ENCODE measurements around the gene ATP6V0A4.
"Not testable (repeated sequence)": the region's sequence is repeated elsewhere in the genome, so short reads cannot be mapped to it uniquely, and the experiment has no call there.

The ATP6V0A4 gene

DNA sequence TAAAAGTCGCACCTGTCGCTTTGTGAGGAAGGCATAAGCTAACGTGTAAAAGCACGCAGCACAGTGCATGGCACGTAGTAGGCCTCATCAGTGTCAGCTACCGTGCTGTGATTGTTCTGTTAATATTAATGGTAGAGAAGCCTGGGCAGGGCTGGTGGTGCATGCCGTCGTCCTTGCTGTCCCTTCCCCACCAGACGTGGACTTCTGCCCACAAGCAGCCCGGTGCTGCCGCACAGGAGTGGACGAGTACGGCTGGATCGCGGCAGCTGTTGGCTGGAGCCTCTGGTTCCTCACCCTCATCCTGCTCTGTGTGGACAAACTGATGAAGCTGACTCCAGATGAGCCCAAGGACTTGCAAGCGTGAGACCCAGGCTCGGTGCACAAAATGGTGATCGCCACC, 4.7 kb upstream of the ATP6V0A4 start:
- DNase-seq, result no peak

DNA sequence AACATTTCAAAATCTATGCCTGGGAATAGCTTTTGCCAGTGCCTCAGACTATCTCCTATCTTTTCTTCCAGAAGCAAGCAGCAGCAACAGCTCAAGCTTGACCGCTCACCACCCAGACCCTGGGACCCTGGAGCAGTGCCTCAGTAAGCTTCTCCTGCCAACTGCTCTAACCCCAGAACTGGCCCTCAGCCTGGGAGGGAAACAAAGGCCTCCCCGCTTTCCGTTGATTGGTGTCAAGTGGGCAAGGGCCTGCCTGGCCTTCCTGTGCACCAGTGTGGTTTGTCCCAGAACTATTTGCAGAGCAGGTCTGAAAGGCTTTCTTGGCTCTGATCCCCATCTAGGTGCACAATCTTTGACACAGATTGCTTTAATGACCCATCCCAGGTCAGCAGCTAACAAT, 3.3 kb upstream of the ATP6V0A4 start:
- no peak for DNase-seq

GRCh38 chr7:138799336-138800000, 1.5 kb upstream of the ATP6V0A4 start:
- no peak for DNase-seq

- no peak for DNase-seq
These were observed 840 bp upstream of the ATP6V0A4 start for GRCh38 chr7:138798836-138799235.

GRCh38 chr7:138797046-138797445, 950 bp downstream of the ATP6V0A4 start:
- not testable (repeated sequence) for DNase-seq

DNA sequence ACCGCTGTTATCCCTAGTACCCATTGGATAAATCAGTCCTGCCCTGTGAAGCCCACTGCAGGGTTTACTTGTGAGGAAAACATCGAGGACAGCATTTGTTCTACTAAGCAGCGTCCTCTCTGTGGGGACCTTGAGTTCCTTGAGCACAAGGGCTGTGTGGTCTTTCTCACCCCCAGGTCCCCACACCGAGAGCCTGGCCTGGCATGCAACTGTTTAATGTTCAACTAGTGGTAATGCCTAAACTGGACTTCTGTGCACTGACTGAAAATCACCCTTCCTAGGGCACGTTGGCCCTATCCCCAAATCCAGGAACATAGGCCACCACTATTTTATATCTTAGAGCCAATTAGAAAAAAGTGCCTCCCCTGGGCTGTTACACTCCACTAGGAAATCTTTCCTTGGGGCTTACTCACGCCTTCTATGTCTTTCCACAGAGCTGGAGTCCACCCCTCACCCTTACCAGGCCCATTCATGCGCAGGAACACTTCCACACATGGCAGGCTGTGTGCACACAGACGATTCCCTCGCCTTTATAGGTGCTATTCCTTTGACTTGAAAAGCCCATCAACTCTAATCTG, 1.9 kb downstream of the ATP6V0A4 start:
- DNase-seq, result no peak

DNA sequence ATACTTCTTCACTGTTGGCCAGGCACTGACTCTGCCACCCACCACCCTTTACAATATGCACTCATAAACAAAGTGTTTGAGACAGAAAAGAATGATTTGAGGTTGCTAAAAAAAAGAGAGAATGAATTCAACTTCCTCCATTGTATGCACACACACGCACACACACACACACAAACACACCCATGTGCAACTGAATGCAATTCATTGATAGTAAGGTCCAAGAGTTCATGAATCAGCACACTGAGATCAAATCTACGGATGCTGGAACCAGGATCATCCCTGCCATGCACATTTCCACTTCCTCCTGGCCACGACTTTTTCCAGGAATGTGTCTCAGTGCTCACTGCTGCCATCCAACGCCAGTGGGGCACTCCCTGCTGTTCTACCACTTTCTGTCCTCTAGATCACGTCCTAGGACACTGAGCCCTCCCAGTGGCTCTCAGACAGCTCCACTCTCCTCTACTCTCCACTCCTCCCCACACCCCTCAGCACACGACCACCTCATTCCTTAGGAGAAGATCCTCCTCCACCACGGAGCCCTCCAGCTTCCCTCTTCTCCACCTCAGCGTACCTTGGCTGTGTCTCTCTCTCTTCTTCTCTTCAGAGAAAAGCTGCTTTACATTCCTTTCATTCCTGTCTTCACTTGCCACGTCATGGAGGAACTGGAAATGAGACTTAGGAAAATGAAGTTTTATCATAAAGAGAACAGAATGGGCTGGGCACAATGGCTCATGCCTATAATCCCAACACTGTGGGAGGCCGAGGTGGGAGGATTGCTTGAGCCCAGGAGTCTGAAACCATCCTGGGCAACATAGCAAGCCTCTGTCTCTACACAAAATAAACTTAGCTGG, 12.2 kb downstream of the ATP6V0A4 start:
- DNase-seq, result no peak

DNA sequence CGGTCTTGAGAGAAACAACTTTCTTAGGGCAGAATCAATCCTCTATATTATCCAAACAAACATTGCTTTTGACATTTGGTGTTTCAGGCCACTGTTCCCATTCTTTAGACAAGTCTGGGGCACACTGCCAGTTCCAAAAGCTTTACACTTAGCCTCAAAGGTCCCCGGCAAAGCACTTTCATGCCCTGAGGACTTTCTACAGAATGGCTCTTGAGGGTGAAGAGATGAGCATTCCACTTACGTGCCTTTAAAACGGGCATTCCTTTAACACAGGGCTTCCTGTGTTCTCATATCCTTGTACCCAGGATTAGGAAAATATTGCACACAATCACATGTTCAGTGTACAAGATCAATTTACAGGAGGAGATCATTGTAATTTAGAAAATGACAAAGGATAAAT, 13.3 kb downstream of the ATP6V0A4 start:
- no peak for DNase-seq

GRCh38 chr7:138781004-138781403, 17.0 kb downstream of the ATP6V0A4 start:
- DNase-seq, result no peak

- no peak for DNase-seq
These were observed 21.7 kb downstream of the ATP6V0A4 start for GRCh38 chr7:138776166-138776833.

DNA sequence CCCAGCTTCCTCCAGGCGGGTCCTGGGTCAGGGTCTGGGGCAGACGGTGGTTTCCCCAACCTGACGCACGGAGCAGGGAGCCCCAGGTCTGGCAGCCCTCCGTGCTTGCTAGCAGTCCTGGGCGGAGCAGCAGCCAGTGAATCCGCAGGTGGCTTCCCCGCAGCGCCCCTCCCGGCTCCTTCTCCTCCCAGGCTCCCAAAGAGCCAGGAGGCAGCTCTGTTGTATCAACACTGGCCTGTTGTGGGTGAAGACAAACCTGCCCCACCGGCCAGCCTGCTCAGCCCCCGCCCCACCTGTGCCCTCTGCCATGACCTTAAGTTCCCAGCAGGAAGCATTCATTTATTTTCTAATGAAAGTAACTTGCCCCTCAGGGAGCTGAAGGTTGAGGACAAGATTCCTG, 24.2 kb downstream of the ATP6V0A4 start:
- DNase-seq, result no peak

- no peak for DNase-seq
These were observed 24.8 kb downstream of the ATP6V0A4 start for GRCh38 chr7:138773176-138773575.

DNA sequence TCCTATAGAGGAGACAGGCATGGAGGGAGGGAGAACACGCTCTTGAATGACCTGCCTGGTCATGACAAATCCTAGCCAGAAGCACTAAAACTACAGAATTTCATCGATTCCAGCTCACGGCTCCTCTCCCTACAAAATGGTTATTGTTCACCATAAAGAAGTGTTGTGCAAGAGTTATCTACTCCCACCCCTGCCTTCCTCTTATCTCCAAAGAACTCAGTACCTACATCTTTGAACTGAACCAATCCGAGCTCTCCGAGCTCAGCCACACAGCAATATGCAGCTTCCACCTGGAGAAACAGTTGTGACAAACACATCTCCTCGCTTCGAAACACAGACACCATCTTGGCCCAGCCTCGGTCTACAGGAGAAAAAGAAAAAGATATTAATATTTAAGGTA, 27.1 kb downstream of the ATP6V0A4 start:
- no peak for DNase-seq

GRCh38 chr7:138768241-138768640, 29.8 kb downstream of the ATP6V0A4 start:
- DNase-seq, result no peak

- DNase-seq, result no peak
These were observed 41.3 kb downstream of the ATP6V0A4 start for GRCh38 chr7:138756591-138757242.

DNA sequence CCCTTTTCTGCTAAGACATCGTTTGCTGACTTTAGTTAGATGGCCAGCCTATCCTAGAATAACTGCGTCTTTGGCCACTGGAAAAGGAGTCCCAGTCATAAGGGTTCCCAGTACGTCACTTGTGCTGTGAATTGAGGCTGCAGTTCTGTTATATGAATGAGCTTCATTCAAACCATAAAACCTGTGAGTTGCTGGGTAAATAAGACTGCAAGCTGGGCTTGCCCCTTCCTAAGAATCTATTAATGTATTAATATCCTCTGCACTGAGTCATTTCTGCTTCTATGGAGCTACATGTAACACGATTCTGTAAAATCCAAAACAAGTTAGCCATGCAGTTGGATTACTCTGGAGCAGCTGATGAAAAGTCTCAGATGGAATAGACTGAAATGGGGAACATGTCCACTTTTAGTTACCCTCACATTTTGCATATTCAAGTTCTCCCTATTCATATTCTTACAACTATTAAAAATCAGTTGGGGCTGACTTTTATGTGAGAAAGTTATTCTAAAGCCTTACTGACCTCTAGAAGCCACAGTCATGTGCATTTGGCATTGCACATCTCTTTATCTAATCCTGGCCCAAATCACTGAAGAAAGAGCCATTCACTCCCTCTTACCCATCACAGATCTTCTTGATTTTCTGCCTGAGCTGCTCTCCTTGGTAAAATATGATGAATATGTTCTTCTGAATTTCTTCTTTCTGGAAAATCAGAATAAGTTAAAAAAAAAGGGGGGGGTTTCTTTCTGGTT, 42.0 kb downstream of the ATP6V0A4 start:
- no peak for DNase-seq

DNA sequence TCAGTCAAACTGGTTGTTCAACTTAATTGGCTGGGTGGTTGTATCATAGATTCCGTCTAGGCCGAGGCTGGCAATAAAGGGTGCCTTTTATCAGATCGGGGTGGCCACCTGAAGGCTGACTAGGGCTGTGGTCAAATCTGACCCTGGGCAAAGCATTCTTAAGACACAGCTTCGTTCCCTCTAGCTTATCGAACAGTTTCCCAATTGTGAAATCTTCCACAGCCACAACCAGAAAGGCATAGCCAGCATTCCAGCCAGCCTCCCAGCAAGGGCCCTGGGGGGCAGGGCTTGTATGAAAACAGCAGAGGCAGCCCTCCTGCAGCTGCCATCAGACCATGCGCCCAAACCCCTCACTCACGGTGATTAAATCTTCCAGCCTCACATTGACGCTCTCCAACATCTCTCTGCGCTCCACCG, 42.7 kb downstream of the ATP6V0A4 start:
- DNase-seq, result no peak

DNA sequence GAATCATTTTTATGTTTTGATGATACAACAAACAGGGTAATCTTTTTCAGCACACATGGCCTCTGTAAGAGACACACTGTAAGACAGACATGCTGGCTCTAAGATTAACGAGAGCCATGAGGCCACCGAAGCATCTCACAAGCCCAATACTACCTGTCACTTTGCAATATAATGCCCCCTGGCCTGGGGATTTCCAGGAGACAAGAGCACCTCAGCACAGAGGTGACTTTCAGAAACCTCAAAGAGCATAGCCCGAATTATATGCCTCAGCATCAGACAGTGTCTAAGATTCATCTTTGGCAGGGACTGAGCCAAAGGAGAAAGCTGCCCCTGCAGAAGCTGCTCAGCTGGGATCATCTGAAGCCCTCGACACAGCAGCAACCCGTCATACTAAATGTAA, 44.4 kb downstream of the ATP6V0A4 start:
- no peak for DNase-seq

DNA sequence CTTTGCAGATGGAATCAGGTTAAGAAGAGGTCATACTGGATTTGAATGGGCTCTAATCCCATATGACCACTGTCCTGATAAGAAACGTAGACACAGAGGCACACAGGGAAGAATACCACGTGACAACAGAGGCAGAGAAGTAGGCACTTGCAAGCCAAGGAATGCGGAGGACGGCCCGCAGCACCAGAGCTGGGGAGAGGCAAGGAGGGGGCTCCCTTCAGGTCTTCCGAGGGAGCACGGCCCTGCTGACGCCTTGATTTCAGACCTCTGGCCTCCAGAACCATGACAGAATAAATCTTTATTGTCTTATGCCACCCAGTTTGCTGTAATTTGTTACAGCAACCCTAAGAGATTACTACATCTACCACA, 44.9 kb downstream of the ATP6V0A4 start:
- DNase-seq, result no peak

- peak; percentile 65 for DNase-seq
These were observed 45.4 kb downstream of the ATP6V0A4 start for GRCh38 chr7:138752518-138753149.

- DNase-seq, result no peak
These were observed 47.0 kb downstream of the ATP6V0A4 start for GRCh38 chr7:138750901-138751464.
